AG09319 (cell line): ENCODE results near the gene SPOCD1.

Source experiments
- DNase-seq: peaks from one replicate; pipeline ENCODE4 v3.0.0-alpha.2; 2010; ENCODE audit warnings: low read depth; ENCODE audit errors: extremely low read depth
- CTCF ChIP-seq: IDR thresholded peaks from 2 replicates; pipeline ENCODE4 v1.5.1; 2011; ENCODE audit warnings: low read depth, mild to moderate bottlenecking, inconsistent platforms, low read length, moderate library complexity

Gene SPOCD1

GRCh38 chr1:31763671-31764311 lies 52.0 kb downstream of the SPOCD1 start:
- TF ChIP-seq CTCF, result no peak
- DNase-seq, result no peak

- DNase-seq, result no peak
- peak; percentile 50 for TF ChIP-seq CTCF
These were observed 52.8 kb downstream of the SPOCD1 start for GRCh38 chr1:31762726-31763670.

GRCh38 chr1:31762323-31762722 lies 53.5 kb downstream of the SPOCD1 start:
- TF ChIP-seq CTCF, result no peak
- DNase-seq, result no peak

GRCh38 chr1:31761883-31762282 lies 53.9 kb downstream of the SPOCD1 start:
- no peak for DNase-seq
- no peak for TF ChIP-seq CTCF

- no peak for TF ChIP-seq CTCF
- DNase-seq, result no peak
These were observed 55.1 kb downstream of the SPOCD1 start for GRCh38 chr1:31760471-31761470.

GRCh38 chr1:31759298-31760023 lies 56.4 kb downstream of the SPOCD1 start:
- no peak for DNase-seq

More at GRCh38 chr1:31759298-31760023, 56.4 kb downstream of the SPOCD1 start:
- TF ChIP-seq CTCF, result no peak
